Spleen (tissue), 11 donors: ENCODE data around the gene KLKB1. TPM values are rescaled to one million over a fixed set of nuclear protein-coding genes. Genes with fewer than 3 reads are reported as not detected.

Source experiments
- DNase-seq: peaks from one replicate; pipeline ENCODE4 v3.0.0-alpha.2; 2020
- H3K27ac ChIP-seq, 8 donors: fragments of 200-600 bp; sonication (generic) in 7 of 8; 1 replicate in 4 of 8; 2 replicates in 4 of 8; pipeline versions ENCODE4 v1.5.0 to v1.8.0; 2016 to 2021; ENCODE audit warnings: inconsistent platforms in 4 of 8, mild to moderate bottlenecking in 4 of 8, moderate library complexity in 1 of 8
- H3K27me3 ChIP-seq, 7 donors: fragments of 200-600 bp; sonication (generic) in 6 of 7; replicated peaks in 1 of 7; 1 replicate in 4 of 7; 2 replicates in 3 of 7; pipeline versions ENCODE4 v1.5.0 to v1.8.0; 2016 to 2021; ENCODE audit warnings: inconsistent platforms in 3 of 7, mild to moderate bottlenecking in 1 of 7
- H3K36me3 ChIP-seq, 6 donors: fragments of 200-600 bp; sonication (generic) in 5 of 6; 1 replicate in 4 of 6; 2 replicates in 2 of 6; pipeline versions ENCODE4 v1.5.0 to v1.8.0; 2016 to 2021; ENCODE audit warnings: inconsistent platforms in 2 of 6
- H3K4me1 ChIP-seq, 6 donors: fragments of 200-600 bp; sonication (generic) in 5 of 6; 1 replicate in 3 of 6; 2 replicates in 3 of 6; pipeline versions ENCODE4 v1.5.0 to v1.8.0; 2016 to 2021; ENCODE audit warnings: inconsistent platforms in 3 of 6
- H3K4me3 ChIP-seq, 8 donors: fragments of 200-600 bp; sonication (generic) in 7 of 8; 1 replicate in 4 of 8; 2 replicates in 4 of 8; pipeline versions ENCODE4 v1.5.0 to v1.8.0; 2016 to 2021; ENCODE audit warnings: inconsistent platforms in 4 of 8, mild to moderate bottlenecking in 4 of 8, moderate library complexity in 2 of 8
- H3K9me3 ChIP-seq, 8 donors: fragments of 200-600 bp; sonication (generic) in 7 of 8; 1 replicate in 4 of 8; 2 replicates in 4 of 8; pipeline versions ENCODE4 v1.5.0 to v1.8.0; 2016 to 2021; ENCODE audit warnings: inconsistent platforms in 4 of 8
- CTCF ChIP-seq, 11 experiments: fragments of 200-600 bp in 7 of 11; fragments of 450-650 bp in 4 of 11; sonication (generic) in 4 of 11; IDR thresholded peaks in 8 of 11; conservative IDR thresholded peaks in 3 of 11; 1 replicate in 7 of 11; 2 replicates in 4 of 11; pipeline versions ENCODE4 v1.4.0 to v1.8.0; 2016 to 2021; ENCODE audit warnings: antibody characterized with exemption in 11 of 11, inconsistent platforms in 4 of 11, mild to moderate bottlenecking in 1 of 11
- POLR2A ChIP-seq, 3 donors: fragments of 450-650 bp; IDR thresholded peaks; one replicate each; pipeline ENCODE4 v1.5.1; 2017; ENCODE audit warnings: antibody characterized with exemption in 3 of 3, mild to moderate bottlenecking in 1 of 3
- POLR2AphosphoS5 ChIP-seq, 3 donors: sonication (generic); formaldehyde crosslinking; IDR thresholded peaks; one replicate each; pipeline ENCODE4 v1.5.1; 2017; ENCODE audit warnings: antibody characterized with exemption in 3 of 3
- WGBS, 5 donors: extraction: QIAGEN DNeasy Blood & Tissue Kit in 3 of 5; methylation state at CpG; one replicate each; pipeline versions ENCODE4 v1.1.5 to v1.1.7; 2013 to 2018; 5-methylcytosine and 5-hydroxymethylcytosine counted together
- intact Hi-C: fragments of 100-400 bp; cut with DNase I; formaldehyde crosslinking; loops from one replicate; pipeline ENCODE4 v1.15.0; 2023; ENCODE audit warnings: low total_unique reads
- polyA plus RNA-seq, 3 donors: library from polyadenylated mRNA; stranded (reverse); fragments of 200-250 nt; gene quantifications; one replicate each; pipeline ENCODE4 v1.2.1, GENCODE V29; 2013
- total RNA-seq, 7 donors: library from RNA; depleted of rRNA in 3 of 7; stranded (reverse); fragments of >200 nt in 3 of 7; fragmentation: NEBNext Ultra II Directional in 4 of 7; extraction: Animal tissue kit (Norgen Biotek cat#: 25700) in 4 of 7; gene quantifications; one replicate each; pipeline versions ENCODE4 v1.1.0 to v1.2.1, GENCODE V29; 2016 to 2021
- donor health status: healthy with polysubstance abuse.
- donor health status: DM: no; HTN: no; CAD: no; lungs with moderate emphysema.
- donor health status: DM: no; HTN: no; CAD: no.
- donor health status: Bipolar disorder and iron deficiency.
- donor health status: healthy.
- donor health status: DM: no; HTN: no; CAD: no.
- donor health status: DM: yes; HTN: yes; CAD: no.

The KLKB1 gene
- total and polyA plus RNA-seq, 10 donors: 0.67 to 5.8 (median 1.7) TPM

GRCh38 chr4:186286581-186286980 is 59.3 kb downstream of the KLKB1 start:
- no peaks in the 10 kb centered on the region for H3K27me3 ChIP-seq
- TF ChIP-seq POLR2A (IDR thresholded peaks at IDR 0.05): no peak
- no peak for TF ChIP-seq CTCF (IDR thresholded peaks at IDR 0.05 in 8 of 11, conservative IDR thresholded peaks at IDR 0.05 in 3 of 11)
- DNase-seq: no peak
- H3K4me1 ChIP-seq: no peaks in the 10 kb centered on the region
- no peaks in the 10 kb centered on the region for H3K36me3 ChIP-seq
- WGBS, 5 donors: 80 to 89% (median 86%) methylated on average over 3 of the region's 3 CpGs
- H3K9me3 ChIP-seq: no peaks in the 10 kb centered on the region
- intact Hi-C loops: no loop called here
- H3K4me3 ChIP-seq: no peak overlapping the region
- no peak overlapping the region for H3K27ac ChIP-seq

GRCh38 chr4:186291256-186291890 is 64.1 kb downstream of the KLKB1 start:
- Histone ChIP-seq H3K27ac (no peak overlapping the region), H3K36me3 (no peaks in the 10 kb centered on the region), H3K4me3 (no peak overlapping the region), H3K27me3 (peaks cover 0 to 27% (median 0%) of the 10 kb centered on the region in 7 donors), H3K4me1 (no peaks in the 10 kb centered on the region), H3K9me3 (no peaks in the 10 kb centered on the region)
- WGBS, 5 donors: 79 to 88% (median 83%) methylated on average over 10 of the region's 10 CpGs
- no peak for DNase-seq
- TF ChIP-seq POLR2A (IDR thresholded peaks at IDR 0.05) (no peak), POLR2AphosphoS5 (IDR thresholded peaks at IDR 0.05) (no peak), CTCF (IDR thresholded peaks at IDR 0.05 in 8 of 11, conservative IDR thresholded peaks at IDR 0.05 in 3 of 11) (no peak)
- intact Hi-C loops: no loop called here

GRCh38 chr4:186294160-186294559 is 66.9 kb downstream of the KLKB1 start:
- no peaks in the 10 kb centered on the region for H3K36me3 ChIP-seq
- peaks cover 0 to 55% (median 12%) of the 10 kb centered on the region in 7 donors for H3K27me3 ChIP-seq
- DNase-seq: no peak
- peaks cover 0 to 7% (median 0%) of the 10 kb centered on the region in 6 donors for H3K4me1 ChIP-seq
- WGBS, 5 donors: 77 to 87% (median 82%) methylated on average over 9 of the region's 9 CpGs
- H3K27ac ChIP-seq: no peak overlapping the region
- intact Hi-C loops: no loop called here
- H3K4me3 ChIP-seq: no peak overlapping the region
- H3K9me3 ChIP-seq: no peaks in the 10 kb centered on the region
- TF ChIP-seq POLR2AphosphoS5 (IDR thresholded peaks at IDR 0.05) (no peak), POLR2A (IDR thresholded peaks at IDR 0.05) (no peak), CTCF (IDR thresholded peaks at IDR 0.05 in 8 of 11, conservative IDR thresholded peaks at IDR 0.05 in 3 of 11) (no peak)

GRCh38 chr4:186296481-186296880 is 69.2 kb downstream of the KLKB1 start:
- Histone ChIP-seq H3K4me1 (peaks cover 0 to 7% (median 0%) of the 10 kb centered on the region in 6 donors), H3K4me3 (no peak overlapping the region), H3K27ac (no peak overlapping the region), H3K27me3 (peaks cover 0 to 59% (median 12%) of the 10 kb centered on the region in 7 donors), H3K9me3 (no peaks in the 10 kb centered on the region), H3K36me3 (no peaks in the 10 kb centered on the region)
- no peak for DNase-seq
- TF ChIP-seq POLR2AphosphoS5 (IDR thresholded peaks at IDR 0.05) (no peak), POLR2A (IDR thresholded peaks at IDR 0.05) (no peak), CTCF (IDR thresholded peaks at IDR 0.05 in 8 of 11, conservative IDR thresholded peaks at IDR 0.05 in 3 of 11) (no peak)
- whole genome bisulfite sequencing, 5 donors: 57 to 65% (median 62%) methylated on average over 4 of the region's 4 CpGs
- intact Hi-C loops: loop anchor here (2.0 kb wide), 1 partner anchor 290 kb away; no protein-coding TSS in a partner anchor
